Keratinocyte (primary cell): Measurements from ENCODE around the gene CHMP1B. TPM values are rescaled to one million over a fixed set of nuclear protein-coding genes. Genes with fewer than 3 reads are reported as not detected.

Experiments
- DNase-seq: peaks from one replicate; pipeline ENCODE4 v3.0.0-alpha.2; 2011; ENCODE audit warnings: low read depth, missing footprints, low spot score
- FAIRE-seq: peaks from 2 replicates; lab custom pipeline; 2011; peaks lifted over from hg19 to GRCh38; lab: Jason Lieb, UNC
- H2AFZ ChIP-seq: 2 replicates; pipeline ENCODE4 v1.6.0; 2012; ENCODE audit warnings: low read length, control low read depth, inconsistent platforms; ENCODE audit not compliant: control insufficient read depth
- H3K27ac ChIP-seq: 2 replicates; pipeline ENCODE4 v1.5.1; 2011; ENCODE audit warnings: low read length; ENCODE audit not compliant: control insufficient read depth, insufficient read depth
- H3K27me3 ChIP-seq: 3 replicates; pipeline ENCODE4 v1.6.0; 2011; ENCODE audit warnings: low read length; ENCODE audit not compliant: control insufficient read depth, insufficient read depth; ENCODE audit errors: extremely low read depth
- H3K36me3 ChIP-seq, 2 experiments: 2 replicates in 1 of 2; 3 replicates in 1 of 2; pipeline ENCODE4 v1.5.1; 2011; ENCODE audit warnings: low read length in 2 of 2, mild to moderate bottlenecking in 1 of 2; ENCODE audit not compliant: control insufficient read depth in 2 of 2, insufficient read depth in 2 of 2; ENCODE audit errors: extremely low read depth in 1 of 2
- H3K4me1 ChIP-seq: 3 replicates; pipeline ENCODE4 v1.5.1; 2011; ENCODE audit warnings: low read length; ENCODE audit not compliant: control insufficient read depth, insufficient read depth; ENCODE audit errors: extremely low read depth
- H3K4me2 ChIP-seq: 3 replicates; pipeline ENCODE4 v1.6.0; 2011; ENCODE audit warnings: low read depth, low read length; ENCODE audit not compliant: control insufficient read depth, insufficient read depth; ENCODE audit errors: extremely low read depth
- H3K4me3 ChIP-seq, 3 experiments: fragments of 200-600 bp in 1 of 3; sonication (generic) in 1 of 3; 2 replicates in 2 of 3; 3 replicates in 1 of 3; pipeline ENCODE4 v1.5.1; 2011 to 2016; ENCODE audit warnings: low read length in 3 of 3, mild to moderate bottlenecking in 3 of 3, control low read depth in 2 of 3, inconsistent platforms in 1 of 3, low read depth in 1 of 3, mixed read lengths in 1 of 3, mixed run types in 1 of 3, moderate library complexity in 1 of 3; ENCODE audit not compliant: control insufficient read depth in 2 of 3, insufficient read depth in 2 of 3; ENCODE audit errors: extremely low read depth in 1 of 3
- H3K79me2 ChIP-seq: 2 replicates; pipeline ENCODE4 v1.6.0; 2012; ENCODE audit warnings: low read length; ENCODE audit not compliant: control insufficient read depth, insufficient read depth
- H3K9ac ChIP-seq: 3 replicates; pipeline ENCODE4 v1.6.0; 2011; ENCODE audit warnings: low read length; ENCODE audit not compliant: control insufficient read depth, insufficient read depth; ENCODE audit errors: extremely low read depth
- H3K9me1 ChIP-seq: 3 replicates; pipeline ENCODE4 v1.6.0; 2011; ENCODE audit warnings: low read length; ENCODE audit not compliant: control insufficient read depth, insufficient read depth; ENCODE audit errors: extremely low read depth
- H3K9me3 ChIP-seq: 2 replicates; pipeline ENCODE4 v1.5.1; 2012; ENCODE audit warnings: low read depth, low read length; ENCODE audit not compliant: control insufficient read depth
- H4K20me1 ChIP-seq: 3 replicates; pipeline ENCODE4 v1.6.0; 2011; ENCODE audit warnings: low read length; ENCODE audit not compliant: control insufficient read depth, insufficient read depth; ENCODE audit errors: extremely low read depth
- EZH2 ChIP-seq: IDR thresholded peaks from one replicate; pipeline ENCODE4 v1.6.1; 2012; ENCODE audit warnings: inconsistent platforms, mild to moderate bottlenecking, low read length, moderate library complexity
- dilution Hi-C: fragments of 300-500 bp; cut with MboI; formaldehyde crosslinking; loops from one replicate; pipeline ENCODE4 v1.7.0; 2020; ENCODE audit warnings: low sequenced_read_pairs; ENCODE audit not compliant: extremely low pct_ligation_motif_present
- polyA plus RNA-seq, 5 experiments: library from polyadenylated mRNA; depleted of rRNA in 3 of 5; stranded (reverse) in 3 of 5; stranded (forward) in 1 of 5; unstranded in 1 of 5; fragments of >200 nt; gene quantifications; 1 replicate in 1 of 5; 2 replicates in 3 of 5; 3 replicates in 1 of 5; pipeline versions ENCODE4 v1.2.1 to v1.2.3, GENCODE V29; 2011 to 2012; ENCODE audit warnings: missing spikeins in 2 of 5, low read depth in 1 of 5, low replicate concordance in 1 of 5
- TF ChIP-seq, protein P1 (sequence below), 3 experiments: IDR thresholded peaks in 1 of 3; conservative IDR thresholded peaks in 1 of 3; optimal IDR thresholded peaks in 1 of 3; 2 replicates in 2 of 3; 3 replicates in 1 of 3; pipeline versions ENCODE3 to v1.5.1; 2011; ENCODE audit warnings: low read length in 3 of 3, mild to moderate bottlenecking in 3 of 3, moderate library complexity in 2 of 3, control low read depth in 1 of 3, inconsistent platforms in 1 of 3; ENCODE audit not compliant: insufficient read depth in 2 of 3; ENCODE audit errors: extremely low read depth in 1 of 3

The CHMP1B gene
- polyA plus RNA-seq, 1 donor (not counting 4 experiments of a cell fraction or from before 2014, with no cell fraction given) = 54.7 TPM

GRCh38 chr18:11872479-11873136 is 21.4 kb downstream of the CHMP1B start:
- H3K27ac ChIP-seq = no peak overlapping the region
- dilution Hi-C loops = no loop called here
- no peak overlapping the region for H3K4me3 ChIP-seq
- TF ChIP-seq EZH2 = no peak
- TF ChIP-seq, protein P1, sequence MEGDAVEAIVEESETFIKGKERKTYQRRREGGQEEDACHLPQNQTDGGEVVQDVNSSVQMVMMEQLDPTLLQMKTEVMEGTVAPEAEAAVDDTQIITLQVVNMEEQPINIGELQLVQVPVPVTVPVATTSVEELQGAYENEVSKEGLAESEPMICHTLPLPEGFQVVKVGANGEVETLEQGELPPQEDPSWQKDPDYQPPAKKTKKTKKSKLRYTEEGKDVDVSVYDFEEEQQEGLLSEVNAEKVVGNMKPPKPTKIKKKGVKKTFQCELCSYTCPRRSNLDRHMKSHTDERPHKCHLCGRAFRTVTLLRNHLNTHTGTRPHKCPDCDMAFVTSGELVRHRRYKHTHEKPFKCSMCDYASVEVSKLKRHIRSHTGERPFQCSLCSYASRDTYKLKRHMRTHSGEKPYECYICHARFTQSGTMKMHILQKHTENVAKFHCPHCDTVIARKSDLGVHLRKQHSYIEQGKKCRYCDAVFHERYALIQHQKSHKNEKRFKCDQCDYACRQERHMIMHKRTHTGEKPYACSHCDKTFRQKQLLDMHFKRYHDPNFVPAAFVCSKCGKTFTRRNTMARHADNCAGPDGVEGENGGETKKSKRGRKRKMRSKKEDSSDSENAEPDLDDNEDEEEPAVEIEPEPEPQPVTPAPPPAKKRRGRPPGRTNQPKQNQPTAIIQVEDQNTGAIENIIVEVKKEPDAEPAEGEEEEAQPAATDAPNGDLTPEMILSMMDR (optimal IDR thresholded peaks at IDR 0.05 in 1 of 3, IDR thresholded peaks at IDR 0.05 in 1 of 3, conservative IDR thresholded peaks at IDR 0.05 in 1 of 3; ENCODE audit: extremely low read depth in 1 of 3, insufficient read depth in 2 of 3, low read length in 3 of 3) = peak; percentile 34 to 71 (median 62)
- no peaks in the 10 kb centered on the region for H3K79me2 ChIP-seq
- no peaks in the 10 kb centered on the region for H3K27me3 ChIP-seq
- H3K4me2 ChIP-seq = no peak overlapping the region
- no peaks in the 10 kb centered on the region for H3K9me1 ChIP-seq
- H3K9ac ChIP-seq = no peak overlapping the region
- H2AFZ ChIP-seq = no peak overlapping the region
- H3K9me3 ChIP-seq = no peaks in the 10 kb centered on the region
- no peaks in the 10 kb centered on the region for H4K20me1 ChIP-seq
- DNase-seq = no peak
- no peaks in the 10 kb centered on the region for H3K4me1 ChIP-seq
- peak; percentile 5 for FAIRE-seq
- peaks cover 0 to 2% of the 10 kb centered on the region in 2 experiments for H3K36me3 ChIP-seq

DNA sequence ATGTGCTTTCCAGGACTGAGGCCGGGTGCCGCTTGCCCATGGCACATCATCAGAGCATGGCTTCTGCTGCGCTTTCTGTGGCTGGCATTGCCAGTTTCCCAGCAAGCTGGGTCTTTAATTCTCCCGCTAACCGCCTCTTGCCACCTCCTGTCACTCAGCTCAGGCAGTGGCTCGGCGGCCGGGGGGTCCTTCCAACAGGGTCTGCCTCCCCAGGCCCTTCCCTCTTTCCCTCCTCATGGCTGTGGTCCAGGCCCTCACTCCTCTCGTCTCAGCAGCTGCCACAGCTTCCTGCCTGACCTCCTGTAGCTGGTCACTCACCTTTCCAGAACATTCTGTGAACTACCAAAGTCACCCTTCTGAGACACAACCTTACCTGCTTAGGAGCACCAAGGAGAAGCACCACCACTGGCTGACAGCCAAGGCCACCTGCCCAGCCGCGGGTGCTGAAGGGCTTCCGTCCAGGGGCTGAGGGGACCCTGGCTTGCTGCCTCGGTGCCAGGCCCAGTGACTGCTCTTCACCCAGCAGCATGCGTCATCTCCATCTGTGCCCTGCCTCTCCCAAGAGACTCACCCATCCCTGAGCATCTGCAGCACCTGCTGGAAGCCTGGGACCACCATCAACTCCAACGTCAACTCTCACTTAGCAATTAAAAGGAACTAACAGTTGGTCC is 22.6 kb downstream of the CHMP1B start:
- no peak overlapping the region for H3K4me3 ChIP-seq
- H3K27ac ChIP-seq = no peak overlapping the region
- no peaks in the 10 kb centered on the region for H3K36me3 ChIP-seq
- H3K4me2 ChIP-seq = no peak overlapping the region
- DNase-seq (no peak), FAIRE-seq (no peak)
- H3K9ac ChIP-seq = no peak overlapping the region
- no peaks in the 10 kb centered on the region for H3K79me2 ChIP-seq
- no peak overlapping the region for H2AFZ ChIP-seq
- H3K9me1 ChIP-seq = no peaks in the 10 kb centered on the region
- no peak for TF ChIP-seq EZH2
- TF ChIP-seq, protein P1 (optimal IDR thresholded peaks at IDR 0.05 in 1 of 3, IDR thresholded peaks at IDR 0.05 in 1 of 3, conservative IDR thresholded peaks at IDR 0.05 in 1 of 3; ENCODE audit: extremely low read depth in 1 of 3, insufficient read depth in 2 of 3, low read length in 3 of 3) = no peak
- H4K20me1 ChIP-seq = no peaks in the 10 kb centered on the region
- no peaks in the 10 kb centered on the region for H3K4me1 ChIP-seq
- no peaks in the 10 kb centered on the region for H3K27me3 ChIP-seq
- no peaks in the 10 kb centered on the region for H3K9me3 ChIP-seq
- dilution Hi-C loops = no loop called here
